ENCODE data around the gene MYEOV.

The MYEOV gene

GRCh38 chr11:69301455-69302401 is 7.8 kb downstream of the MYEOV start:
- DNase-seq (ENCODE audit: low spot score), result peak; percentile 63

- no peak for DNase-seq (ENCODE audit: low spot score)
Observed at GRCh38 chr11:69302447-69303020, 8.6 kb downstream of the MYEOV start.

GRCh38 chr11:69303427-69303826 is 9.5 kb downstream of the MYEOV start:
- no peak for DNase-seq (ENCODE audit: low spot score)

GRCh38 chr11:69304258-69304657 is 10.3 kb downstream of the MYEOV start:
- DNase-seq (ENCODE audit: low spot score), result no peak

- DNase-seq (ENCODE audit: low spot score), result no peak
Observed at GRCh38 chr11:69304686-69305085, 10.7 kb downstream of the MYEOV start.

- no peak for DNase-seq (ENCODE audit: low spot score)
Observed at GRCh38 chr11:69305885-69306540, 12.1 kb downstream of the MYEOV start.

GRCh38 chr11:69306821-69307220 is 12.9 kb downstream of the MYEOV start:
- no peak for DNase-seq (ENCODE audit: low spot score)

- DNase-seq (ENCODE audit: low spot score), result no peak
Observed at GRCh38 chr11:69307421-69307820, 13.5 kb downstream of the MYEOV start.

GRCh38 chr11:69307871-69308431 is 14.0 kb downstream of the MYEOV start:
- no peak for DNase-seq (ENCODE audit: low spot score)

GRCh38 chr11:69308491-69308911 is 14.5 kb downstream of the MYEOV start:
- no peak for DNase-seq (ENCODE audit: low spot score)

- DNase-seq (ENCODE audit: low spot score), result no peak
Observed at GRCh38 chr11:69308936-69309615, 15.1 kb downstream of the MYEOV start.

- DNase-seq (ENCODE audit: low spot score), result no peak
Observed at GRCh38 chr11:69309631-69310280, 15.8 kb downstream of the MYEOV start.

- no peak for DNase-seq (ENCODE audit: low spot score)
Observed at GRCh38 chr11:69310351-69310750, 16.4 kb downstream of the MYEOV start.

- DNase-seq (ENCODE audit: low spot score), result no peak
Observed at GRCh38 chr11:69310934-69311766, 17.2 kb downstream of the MYEOV start.

- no peak for DNase-seq (ENCODE audit: low spot score)
Observed at GRCh38 chr11:69311767-69312385, 17.9 kb downstream of the MYEOV start.

GRCh38 chr11:69312453-69313404 is 18.8 kb downstream of the MYEOV start:
- DNase-seq (ENCODE audit: low spot score), result no peak

GRCh38 chr11:69313992-69314391 is 20.0 kb downstream of the MYEOV start:
- DNase-seq (ENCODE audit: low spot score), result no peak

GRCh38 chr11:69314555-69314954 is 20.6 kb downstream of the MYEOV start:
- no peak for DNase-seq (ENCODE audit: low spot score)

GRCh38 chr11:69316956-69317355 is 23.0 kb downstream of the MYEOV start:
- DNase-seq (ENCODE audit: low spot score), result no peak
